ENCODE data around the gene KLHL2.
"Not testable (repeated sequence)": the region's sequence is repeated elsewhere in the genome, so short reads cannot be mapped to it uniquely, and the experiment has no call there.

Gene KLHL2, protein sequence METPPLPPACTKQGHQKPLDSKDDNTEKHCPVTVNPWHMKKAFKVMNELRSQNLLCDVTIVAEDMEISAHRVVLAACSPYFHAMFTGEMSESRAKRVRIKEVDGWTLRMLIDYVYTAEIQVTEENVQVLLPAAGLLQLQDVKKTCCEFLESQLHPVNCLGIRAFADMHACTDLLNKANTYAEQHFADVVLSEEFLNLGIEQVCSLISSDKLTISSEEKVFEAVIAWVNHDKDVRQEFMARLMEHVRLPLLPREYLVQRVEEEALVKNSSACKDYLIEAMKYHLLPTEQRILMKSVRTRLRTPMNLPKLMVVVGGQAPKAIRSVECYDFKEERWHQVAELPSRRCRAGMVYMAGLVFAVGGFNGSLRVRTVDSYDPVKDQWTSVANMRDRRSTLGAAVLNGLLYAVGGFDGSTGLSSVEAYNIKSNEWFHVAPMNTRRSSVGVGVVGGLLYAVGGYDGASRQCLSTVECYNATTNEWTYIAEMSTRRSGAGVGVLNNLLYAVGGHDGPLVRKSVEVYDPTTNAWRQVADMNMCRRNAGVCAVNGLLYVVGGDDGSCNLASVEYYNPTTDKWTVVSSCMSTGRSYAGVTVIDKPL

DNA sequence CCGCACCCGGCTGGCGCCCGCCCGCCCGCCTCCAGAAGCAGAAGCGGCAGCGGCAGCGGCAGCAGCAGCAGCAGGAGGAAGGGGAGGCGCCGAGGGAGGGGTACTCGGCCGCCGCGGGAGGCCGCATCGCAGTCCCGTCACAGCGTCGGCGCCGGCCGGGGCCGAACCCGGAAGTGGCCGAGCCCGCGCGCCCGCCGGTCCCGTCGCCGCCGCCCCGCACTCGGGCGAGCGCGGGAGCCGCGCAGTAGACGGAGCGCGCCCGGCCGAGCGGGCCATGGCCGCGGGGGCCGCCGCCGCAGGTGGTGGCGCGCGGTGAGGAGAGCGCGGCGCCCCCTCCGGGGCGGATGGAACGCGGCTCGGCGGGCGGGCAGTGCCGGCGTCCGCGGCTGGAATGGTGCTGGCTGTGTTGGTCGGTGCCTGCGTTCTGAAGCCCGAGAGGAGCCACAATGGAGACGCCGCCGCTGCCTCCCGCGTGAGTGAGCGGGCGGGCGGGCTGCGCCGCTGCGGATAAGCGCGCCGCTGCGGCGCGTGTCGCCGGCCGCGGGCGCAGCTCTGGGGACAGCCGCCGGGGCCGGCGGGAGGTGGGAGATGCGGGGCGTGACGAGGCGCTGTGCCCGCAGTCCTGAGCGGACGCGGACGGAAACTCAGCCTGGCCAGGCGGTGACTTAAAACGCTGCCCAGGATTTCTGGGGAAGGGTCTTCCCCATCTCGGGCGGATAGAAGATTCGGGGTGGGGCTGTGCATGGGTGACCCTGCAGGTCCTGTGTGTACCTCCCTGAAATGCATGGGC lies at the start of gene KLHL2:
Gene KLHL2 (plus strand): TSS at position 131 of the 790 bp plus-strand sequence. CDS start 316 bp downstream, at position 447.
- DNase-seq = peak; percentile 69

DNA sequence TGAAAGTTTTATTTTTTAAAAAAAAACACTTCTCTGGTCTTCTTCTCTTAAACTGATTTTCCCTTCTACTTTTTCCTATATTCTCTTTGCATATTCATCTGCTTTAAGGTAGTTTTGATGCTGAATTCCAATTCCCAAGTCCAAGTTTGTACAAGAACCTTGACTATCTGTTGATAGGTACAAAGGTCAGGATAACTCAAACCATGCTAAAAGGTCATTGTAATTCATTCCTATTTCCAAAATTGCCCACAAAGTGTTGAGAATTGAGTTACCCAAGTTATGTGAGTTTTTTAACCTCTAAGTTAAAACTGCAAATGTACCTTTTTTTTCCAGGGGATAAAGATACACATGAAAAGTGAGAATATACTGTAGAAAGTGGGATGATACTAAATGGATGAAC lies 48.6 kb upstream of the KLHL2 start:
- DNase-seq = no peak

DNA sequence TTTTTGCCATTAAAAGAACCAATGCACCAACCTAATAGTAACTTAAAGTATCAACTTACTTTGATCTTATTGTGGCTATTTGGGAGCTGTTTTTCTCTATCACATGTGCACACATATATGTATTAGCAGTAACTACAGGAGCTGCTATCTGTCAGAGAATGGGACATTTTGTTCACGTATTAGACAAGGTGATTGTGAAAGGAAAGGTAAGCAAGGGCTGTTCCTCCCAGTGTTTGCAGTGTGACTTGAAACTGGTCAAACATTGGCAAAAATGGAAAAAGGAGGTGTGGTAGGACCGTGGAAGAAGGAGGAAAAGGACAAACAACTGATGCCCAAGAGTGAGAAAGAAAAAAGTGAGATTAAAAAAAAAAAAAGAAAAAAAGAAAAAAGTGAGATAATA lies 43.1 kb upstream of the KLHL2 start:
- DNase-seq = no peak

DNA sequence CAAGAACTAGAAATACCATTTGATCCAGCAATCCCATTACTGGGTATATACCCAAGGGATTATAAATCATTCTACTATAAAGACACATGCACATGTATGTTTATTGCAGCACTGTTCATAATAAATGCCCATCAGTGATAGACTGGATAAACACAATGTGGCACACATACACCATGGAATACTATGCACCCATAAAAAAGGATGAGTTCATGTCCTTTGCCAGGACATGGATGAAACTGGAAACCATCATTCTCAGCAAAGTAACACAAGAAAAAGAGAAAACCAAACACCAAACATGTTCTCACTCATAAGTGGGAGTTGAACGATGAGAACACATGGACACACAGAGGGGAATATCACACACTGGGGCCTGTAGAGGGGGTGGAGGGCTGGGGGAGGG lies 40.5 kb upstream of the KLHL2 start:
- DNase-seq = not testable (repeated sequence)

DNA sequence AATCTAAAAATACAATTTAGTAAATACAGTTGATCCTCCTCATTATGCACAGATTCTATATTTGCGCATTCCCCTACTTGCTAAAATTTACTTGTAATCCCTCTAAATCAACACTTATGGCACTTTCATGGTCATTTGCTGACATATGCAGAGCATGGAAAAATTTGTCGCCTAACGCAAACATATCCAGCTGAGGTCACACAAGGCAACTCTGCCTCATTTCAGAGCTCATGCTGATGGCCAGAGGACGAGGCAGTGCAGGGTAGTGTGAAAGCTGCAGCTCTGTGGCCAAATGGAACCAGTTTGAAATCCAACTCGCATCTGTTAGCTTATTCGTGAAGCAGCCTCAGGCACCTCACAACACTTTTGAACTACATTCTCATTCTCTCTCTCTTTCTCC lies 39.7 kb upstream of the KLHL2 start:
- DNase-seq = no peak

DNA sequence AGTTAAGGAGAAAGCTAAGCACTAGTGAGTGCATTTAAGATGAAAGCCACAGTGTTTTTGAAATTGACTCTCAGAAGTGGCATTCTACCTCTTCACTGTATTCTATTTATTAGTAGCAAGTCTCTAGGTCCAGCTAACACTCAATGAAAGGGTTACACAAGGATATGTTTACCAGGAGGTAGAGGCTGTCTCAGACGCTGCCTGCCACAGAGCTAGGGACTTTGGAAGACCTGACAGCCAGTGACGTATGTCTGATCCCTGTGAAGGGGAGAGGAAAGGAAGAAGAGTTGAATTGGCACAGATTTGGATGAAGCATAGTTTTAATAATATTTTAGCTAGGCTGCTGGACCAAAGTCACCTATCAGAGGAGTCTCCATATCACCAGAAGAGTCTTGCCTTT lies 36.5 kb upstream of the KLHL2 start:
- DNase-seq = peak; percentile 2

DNA sequence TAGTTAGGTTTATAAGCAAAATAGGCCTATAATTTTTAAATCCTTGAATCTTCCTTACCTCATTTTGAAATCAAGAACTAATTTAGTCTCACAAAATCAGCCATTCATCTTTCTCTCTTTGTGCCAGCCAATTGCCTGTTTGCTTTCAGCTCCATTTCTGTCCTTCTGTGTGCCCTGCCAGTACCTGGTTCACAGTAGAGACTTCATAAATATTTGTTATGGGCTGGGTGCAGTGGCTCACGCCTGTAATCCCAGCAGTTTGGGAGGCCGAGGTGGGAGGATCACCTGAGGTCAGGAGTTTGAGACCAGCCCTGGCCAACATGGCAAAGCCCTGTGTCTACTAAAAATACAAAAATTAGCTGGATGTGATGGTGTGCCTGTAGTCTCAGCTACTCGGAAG lies 31.9 kb upstream of the KLHL2 start:
- DNase-seq = not testable (repeated sequence)

DNA sequence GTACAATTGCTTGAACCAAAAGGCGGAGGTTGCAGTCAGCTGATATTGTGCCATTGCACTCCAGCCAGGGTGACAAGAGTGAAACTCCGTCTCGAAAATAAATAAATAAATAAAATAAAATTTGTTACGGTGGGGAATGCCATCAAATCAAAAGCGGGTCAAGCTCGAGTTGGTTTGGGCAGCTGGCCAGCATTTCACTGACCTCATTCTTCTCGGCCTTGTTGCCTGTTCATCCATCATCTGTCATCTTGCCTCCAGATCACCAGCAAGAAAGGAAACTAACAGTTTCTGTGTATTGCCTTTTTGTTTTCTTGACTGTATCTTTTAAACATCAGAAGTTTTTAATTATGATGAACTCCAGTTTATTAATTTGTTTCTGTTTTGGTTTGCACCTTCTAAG lies 31.5 kb upstream of the KLHL2 start:
- no peak for DNase-seq

DNA sequence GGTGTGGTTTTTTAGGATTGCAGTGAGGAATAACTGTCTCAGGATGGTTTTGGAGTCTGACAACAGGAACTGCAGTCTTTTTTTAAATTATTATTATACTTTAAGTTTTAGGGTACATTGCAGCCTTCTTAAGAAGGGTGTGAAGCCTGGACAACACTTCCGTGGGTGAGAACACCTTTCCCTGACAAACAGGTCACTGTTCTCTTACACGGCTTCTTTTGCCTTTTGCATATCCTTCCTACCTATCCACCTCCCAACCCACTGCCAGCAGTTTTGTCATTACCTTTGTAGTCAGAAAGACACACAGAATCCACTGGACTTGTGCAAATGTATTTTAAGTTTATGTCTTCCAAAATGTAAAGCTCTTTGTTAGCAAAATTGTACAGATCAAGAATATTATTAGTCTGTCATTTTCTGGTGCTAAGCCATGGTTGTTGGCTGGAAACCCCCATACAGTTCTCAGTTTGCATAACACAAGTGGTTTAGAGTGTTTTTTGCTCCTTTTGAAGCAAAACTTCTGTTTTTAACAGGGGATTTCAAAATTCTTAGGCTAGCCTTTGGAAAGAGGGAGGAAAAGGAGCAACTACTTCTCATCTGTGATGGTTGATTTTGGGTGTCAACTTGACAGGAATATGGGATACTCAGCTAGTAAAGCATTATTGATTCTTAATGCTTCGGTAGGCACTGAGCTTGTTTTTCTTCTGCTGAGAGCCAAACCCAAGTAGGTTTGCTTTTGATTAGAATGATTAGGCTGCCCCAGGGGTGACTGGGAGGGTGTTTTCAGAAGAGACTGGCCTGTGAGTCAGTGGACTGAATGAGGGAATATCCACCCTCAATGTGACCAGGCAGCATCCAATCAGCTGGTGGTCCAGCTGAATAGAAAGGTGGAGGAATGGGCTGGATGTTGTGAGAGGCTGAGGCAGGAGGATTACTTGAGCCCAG lies 29.4 kb upstream of the KLHL2 start:
- no peak for DNase-seq

DNA sequence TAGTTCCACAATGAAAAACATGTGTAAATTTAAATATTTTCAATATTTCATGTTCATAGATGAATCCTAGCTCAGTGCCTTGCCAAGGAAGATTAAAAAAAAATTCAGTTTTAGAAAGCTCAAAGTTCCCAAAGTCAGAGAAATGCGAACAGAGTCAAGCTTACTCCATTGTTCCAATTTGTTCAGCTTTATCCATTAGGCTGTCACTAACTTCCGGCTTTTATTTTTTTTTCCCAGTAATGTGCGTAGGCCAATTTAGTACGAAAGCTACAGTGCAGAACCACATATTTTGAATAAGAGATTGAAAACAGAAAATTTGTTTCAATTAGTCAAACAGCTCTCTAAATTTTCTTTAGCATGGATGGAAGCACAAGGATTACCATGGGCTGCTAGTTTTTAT lies 23.1 kb upstream of the KLHL2 start:
- no peak for DNase-seq

DNA sequence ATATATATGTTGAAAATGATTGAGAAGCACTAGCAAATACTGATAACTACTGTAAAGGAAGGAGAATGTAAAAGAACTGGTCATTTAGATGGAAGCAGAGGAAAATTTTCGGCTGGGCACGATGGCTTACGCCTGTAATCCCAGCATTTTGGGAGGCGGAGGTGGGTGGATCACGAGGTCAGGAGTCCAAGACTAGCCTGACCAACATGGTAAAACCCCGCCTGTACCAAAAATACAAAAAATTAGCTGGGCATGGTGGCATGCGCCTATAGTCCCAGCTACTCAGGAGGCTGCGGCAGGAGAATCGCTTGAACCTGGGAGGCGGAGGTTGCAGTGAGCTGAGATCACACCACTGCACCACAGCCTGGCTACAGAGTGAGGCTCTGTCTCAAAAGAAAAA lies 22.4 kb upstream of the KLHL2 start:
- DNase-seq = not testable (repeated sequence)

DNA sequence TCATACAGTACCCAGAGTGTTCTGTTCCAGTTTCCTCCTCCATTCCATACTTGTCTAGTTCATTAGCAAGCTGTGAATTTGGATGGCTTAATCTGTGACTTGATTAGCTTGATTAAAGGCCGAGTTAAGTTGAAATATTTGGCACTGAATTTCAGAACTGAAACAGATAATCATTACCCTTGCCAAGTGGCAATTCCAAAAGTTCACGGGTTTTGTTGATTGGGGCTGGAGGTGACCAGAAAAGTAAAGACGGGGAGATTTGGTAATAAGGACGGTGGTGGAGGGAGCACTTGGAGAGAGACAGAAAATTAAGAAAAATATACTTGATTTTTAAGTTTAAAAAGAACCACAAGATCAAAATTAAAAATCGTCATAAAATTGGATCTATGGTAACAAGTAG lies 21.9 kb upstream of the KLHL2 start:
- no peak for DNase-seq

DNA sequence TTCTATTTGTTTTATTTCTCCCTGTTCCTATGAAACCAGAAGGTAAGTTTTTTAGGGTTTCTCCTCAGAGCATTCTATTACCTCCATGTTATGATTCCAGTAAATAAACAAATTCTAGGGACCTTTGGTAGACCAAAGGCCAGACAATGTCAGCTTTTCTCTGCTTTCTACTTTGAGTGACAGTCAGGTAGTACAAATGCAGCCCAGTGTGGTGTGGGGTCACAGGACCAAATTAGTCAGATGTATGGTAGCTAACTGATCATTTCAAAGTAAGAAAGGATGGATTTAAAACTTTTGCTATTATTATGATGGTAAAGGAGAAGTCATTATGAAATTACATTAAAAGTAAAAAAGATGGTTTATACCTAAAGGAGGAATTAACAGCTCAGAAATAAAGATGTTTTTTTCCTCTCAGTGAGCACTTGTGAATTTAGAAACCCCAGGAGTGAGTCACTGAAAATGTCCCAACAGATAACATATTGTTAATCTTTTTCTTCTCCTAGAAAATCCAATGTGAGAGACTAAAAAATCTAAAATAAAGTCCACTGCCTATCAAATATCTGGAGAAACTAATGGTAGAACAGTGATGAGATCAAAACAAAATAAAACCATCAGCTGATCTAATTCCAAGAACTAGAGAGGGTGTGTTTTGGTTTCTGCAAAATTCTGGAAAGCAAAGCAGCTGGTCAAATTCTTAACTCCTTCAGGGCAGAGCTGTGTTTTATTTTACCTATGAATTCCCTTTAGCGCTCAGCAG lies 16.6 kb upstream of the KLHL2 start:
- DNase-seq = no peak

DNA sequence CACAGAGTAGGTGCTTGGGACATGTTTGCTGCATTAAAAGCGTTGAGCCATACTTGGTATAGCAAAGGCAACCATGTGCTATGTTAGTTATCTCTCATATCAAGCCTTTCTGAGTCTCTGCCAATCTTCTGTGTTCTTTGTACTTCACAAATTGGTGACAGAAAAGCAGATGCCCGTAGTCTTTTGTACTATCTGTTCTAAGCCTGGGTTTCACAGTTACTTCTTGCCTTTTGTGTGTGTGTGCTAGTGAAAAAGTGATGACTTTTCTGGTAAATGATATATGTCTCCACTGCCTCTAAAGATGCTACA lies 16.1 kb upstream of the KLHL2 start:
- no peak for DNase-seq

DNA sequence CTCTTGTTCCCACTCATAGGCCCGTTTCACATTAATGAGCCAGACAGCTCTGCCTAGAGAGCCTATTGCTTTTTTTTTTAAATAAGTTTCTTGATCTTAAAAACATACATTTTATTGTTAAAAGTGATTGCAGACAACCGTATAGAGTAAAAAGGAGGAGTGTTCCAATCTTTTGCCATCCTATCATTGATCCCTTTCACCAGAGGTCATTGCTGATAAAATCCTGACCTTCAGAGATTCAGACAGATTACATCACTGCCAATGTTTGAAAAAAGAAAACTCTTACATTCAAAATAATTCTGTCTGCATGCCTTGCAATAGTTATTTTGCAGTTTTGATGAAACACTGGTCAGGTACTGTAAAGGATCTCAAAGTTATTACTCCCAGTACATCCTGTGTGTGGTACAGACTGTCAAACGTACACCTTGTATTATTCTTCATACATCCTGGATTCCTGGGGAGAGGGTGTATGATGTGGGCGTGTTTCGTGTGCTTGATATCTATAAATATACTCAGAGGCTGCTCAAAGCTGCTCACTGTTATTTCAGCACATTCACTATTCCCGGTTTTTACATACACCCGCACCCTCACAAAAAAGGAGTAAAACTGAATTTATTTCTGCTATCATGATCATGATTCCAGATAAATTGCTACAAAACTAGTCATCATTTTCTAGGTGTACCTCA lies 15.4 kb upstream of the KLHL2 start:
- DNase-seq = no peak

DNA sequence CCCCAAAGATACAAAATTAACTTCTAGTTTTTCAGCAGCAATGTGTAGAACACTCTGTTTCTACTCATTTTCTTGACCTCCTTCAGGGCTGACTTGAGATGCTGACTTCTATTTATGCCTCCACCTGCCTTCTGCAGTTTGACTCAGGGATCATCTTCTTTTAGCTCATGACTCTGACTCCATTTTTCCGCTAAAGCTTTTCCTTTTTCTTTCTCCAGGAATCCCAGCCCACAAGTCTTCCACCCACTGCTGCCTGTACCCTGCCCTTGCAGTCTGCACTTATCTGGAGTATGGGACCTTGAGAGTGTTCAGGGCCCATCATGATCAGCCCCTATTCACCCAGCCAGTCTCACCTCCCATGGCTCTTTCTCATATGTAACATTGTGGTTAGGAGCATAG lies 14.9 kb upstream of the KLHL2 start:
- no peak for DNase-seq

DNA sequence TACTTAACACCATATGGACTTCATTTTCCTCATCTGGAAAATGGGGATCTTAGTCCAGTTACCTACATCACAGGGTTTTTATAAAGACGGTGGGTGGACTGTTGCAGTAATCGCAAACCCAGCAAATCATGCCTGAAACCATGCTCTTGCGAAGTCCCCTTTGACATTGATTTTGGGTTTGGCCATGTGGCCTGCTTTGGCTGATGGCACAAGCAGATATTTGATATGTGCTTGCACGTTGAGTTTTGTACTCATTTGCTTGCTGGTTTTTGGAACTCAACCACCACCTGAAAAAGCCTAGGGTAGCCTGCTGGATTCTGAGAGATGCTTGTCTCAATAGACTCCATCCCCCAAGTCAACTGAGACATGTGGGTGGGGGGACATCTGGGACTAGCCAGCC lies 14.4 kb upstream of the KLHL2 start:
- no peak for DNase-seq

DNA sequence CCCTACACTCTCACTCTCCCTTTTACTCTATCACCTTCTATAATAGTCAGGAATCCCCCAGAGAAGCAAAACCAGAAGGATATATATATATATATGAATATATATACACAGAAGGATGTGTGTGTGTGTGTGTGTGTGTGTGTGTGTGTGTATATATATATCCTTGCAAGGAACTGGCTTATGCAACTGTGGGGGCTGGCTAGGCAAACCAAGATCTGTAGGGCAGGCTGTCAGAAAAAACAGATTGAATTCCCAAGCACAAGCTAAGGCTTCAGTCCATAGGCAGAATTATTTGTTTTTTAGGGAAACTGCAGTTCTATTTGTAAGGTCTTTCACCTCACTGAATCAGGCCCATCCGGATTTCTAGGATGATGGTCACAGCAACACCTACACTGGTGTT lies 13.0 kb upstream of the KLHL2 start:
- DNase-seq = no peak

DNA sequence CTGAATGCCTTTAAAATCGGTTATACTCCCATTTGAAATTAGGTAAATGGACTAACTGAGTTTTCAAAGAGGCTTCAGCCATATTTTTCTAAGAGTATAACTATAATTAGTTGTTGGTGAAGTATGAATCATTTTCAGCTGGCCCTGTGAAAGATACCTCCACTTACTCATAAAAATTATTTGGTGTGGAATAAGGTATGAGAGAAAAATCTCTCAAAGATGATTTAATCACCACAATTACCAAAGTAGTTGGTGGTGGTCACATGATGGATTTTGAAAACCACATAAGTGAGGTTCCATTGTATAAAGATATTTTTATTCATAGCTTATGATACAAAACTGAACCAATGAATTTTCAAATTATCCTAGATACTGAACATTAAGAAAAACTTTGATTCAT lies 9.0 kb upstream of the KLHL2 start:
- DNase-seq = no peak

DNA sequence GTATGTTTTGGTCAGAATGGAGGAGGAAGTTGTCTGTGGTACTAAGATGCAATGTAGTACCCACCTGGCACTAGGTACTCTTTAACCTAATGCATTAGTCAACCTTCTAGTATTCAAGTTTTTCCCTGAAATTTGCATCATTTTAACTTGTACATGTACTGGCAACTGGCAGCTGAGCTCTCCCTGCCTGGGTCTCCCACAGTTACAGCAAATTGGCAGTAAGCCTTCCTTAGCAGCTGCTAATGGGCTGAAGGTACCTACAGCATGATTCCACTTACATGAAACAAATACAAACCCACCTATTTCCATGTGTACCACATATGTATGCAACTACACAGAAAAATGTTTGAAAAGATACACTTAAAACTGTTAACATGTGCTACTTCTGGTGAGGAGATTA lies 8.1 kb upstream of the KLHL2 start:
- DNase-seq = no peak

DNA sequence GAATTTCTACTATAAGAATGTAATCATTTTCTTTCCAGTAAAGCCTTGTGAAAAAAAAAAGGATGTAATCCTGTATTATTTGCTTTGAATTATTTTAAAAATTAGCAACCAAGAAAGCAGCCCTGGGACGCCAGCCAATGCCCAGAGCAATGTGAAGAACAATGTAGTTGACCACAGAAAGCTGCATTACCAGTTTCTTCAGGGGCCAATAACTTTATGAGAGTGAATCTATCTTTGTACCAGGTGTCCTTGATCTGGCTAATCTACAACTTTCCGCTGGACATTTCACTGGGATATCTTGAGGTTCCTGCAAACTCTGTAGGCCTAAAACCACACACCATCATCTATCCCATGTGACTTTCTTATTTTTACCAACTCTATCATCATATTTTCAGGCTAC lies 7.6 kb upstream of the KLHL2 start:
- DNase-seq = no peak

DNA sequence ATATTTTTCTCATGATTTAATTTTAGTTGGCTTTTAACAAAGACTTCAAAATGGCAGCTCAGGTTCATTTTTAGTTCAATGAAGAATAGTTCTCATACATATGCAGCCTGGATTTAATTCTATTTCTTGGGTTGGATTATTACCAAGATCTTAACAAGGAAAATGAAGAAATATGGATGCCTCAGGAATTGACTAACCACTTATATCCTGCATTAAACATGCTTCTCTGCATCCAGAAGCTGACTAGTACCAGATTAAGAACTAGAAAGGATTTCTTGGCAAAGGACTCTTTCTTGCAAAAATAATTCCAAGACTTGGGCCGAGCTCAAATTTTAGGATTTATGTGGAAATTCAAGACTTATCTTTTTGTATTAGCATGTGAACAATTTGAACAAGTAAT lies 5.6 kb upstream of the KLHL2 start:
- DNase-seq = no peak
